HEK293 (cell line): ENCODE data around the gene BNC1.

Source experiments
- GLI2 ChIP-seq: fragments of 450-650 bp; formaldehyde crosslinking; IDR thresholded peaks from 2 replicates; pipeline ENCODE4; 2017; ENCODE audit warnings: missing biosample characterization, missing genetic modification characterization, low read depth, borderline replicate concordance
- RBAK ChIP-seq: fragments of 450-650 bp; formaldehyde crosslinking; IDR thresholded peaks from 2 replicates; pipeline ENCODE4 v1.5.1; 2016; ENCODE audit warnings: missing biosample characterization, missing genetic modification characterization
- YY1 ChIP-seq: fragments of 450-650 bp; formaldehyde crosslinking; IDR thresholded peaks from 2 replicates; pipeline ENCODE4 v1.5.1; 2018; ENCODE audit warnings: missing biosample characterization, missing genetic modification characterization
- ZNF24 ChIP-seq: fragments of 450-650 bp; formaldehyde crosslinking; IDR thresholded peaks from 2 replicates; pipeline ENCODE4 v1.5.1; 2016; ENCODE audit warnings: missing biosample characterization, missing genetic modification characterization
- ZNF274 ChIP-seq, 2 experiments: fragments of 200-500 bp in 1 of 2; fragments of 450-650 bp in 1 of 2; sonication (Bioruptor generic) in 1 of 2; formaldehyde crosslinking in 1 of 2; IDR thresholded peaks; 2 replicates each; pipeline versions ENCODE4 v1.5.1 to v1.6.1; 2014 to 2016; ENCODE audit warnings: borderline replicate concordance in 1 of 2, inconsistent platforms in 1 of 2, low read length in 1 of 2, missing biosample characterization in 1 of 2, missing genetic modification characterization in 1 of 2
- ZNF324 ChIP-seq: fragments of 450-650 bp; formaldehyde crosslinking; IDR thresholded peaks from 2 replicates; pipeline ENCODE4 v1.5.1; 2016; ENCODE audit warnings: missing biosample characterization, missing genetic modification characterization
- ZNF350 ChIP-seq: fragments of 450-650 bp; formaldehyde crosslinking; IDR thresholded peaks from 2 replicates; pipeline ENCODE4 v1.5.0; 2017; ENCODE audit warnings: missing biosample characterization, mild to moderate bottlenecking, missing genetic modification characterization
- ZNF362 ChIP-seq: fragments of 450-650 bp; formaldehyde crosslinking; IDR thresholded peaks from 2 replicates; pipeline ENCODE4 v1.5.1; 2016; ENCODE audit warnings: missing biosample characterization, missing genetic modification characterization
- ZNF830 ChIP-seq: fragments of 450-650 bp; IDR thresholded peaks from 2 replicates; pipeline ENCODE4 v1.5.0; 2018; ENCODE audit warnings: missing biosample characterization, missing genetic modification characterization, low read depth, mild to moderate bottlenecking, moderate library complexity
- ZXDB ChIP-seq: fragments of 450-650 bp; formaldehyde crosslinking; IDR thresholded peaks from 2 replicates; pipeline ENCODE4 v1.5.1; 2016; ENCODE audit warnings: missing biosample characterization, missing genetic modification characterization
- TF ChIP-seq, protein P1 (sequence below): fragments of 450-650 bp; formaldehyde crosslinking; IDR thresholded peaks from 2 replicates; pipeline ENCODE4 v1.5.1; 2016; ENCODE audit warnings: missing biosample characterization, missing genetic modification characterization
- TF ChIP-seq, protein P2 (sequence below): fragments of 450-650 bp; formaldehyde crosslinking; IDR thresholded peaks from 2 replicates; pipeline ENCODE4 v1.5.1; 2016; ENCODE audit warnings: missing biosample characterization, missing genetic modification characterization, borderline replicate concordance

DNA sequence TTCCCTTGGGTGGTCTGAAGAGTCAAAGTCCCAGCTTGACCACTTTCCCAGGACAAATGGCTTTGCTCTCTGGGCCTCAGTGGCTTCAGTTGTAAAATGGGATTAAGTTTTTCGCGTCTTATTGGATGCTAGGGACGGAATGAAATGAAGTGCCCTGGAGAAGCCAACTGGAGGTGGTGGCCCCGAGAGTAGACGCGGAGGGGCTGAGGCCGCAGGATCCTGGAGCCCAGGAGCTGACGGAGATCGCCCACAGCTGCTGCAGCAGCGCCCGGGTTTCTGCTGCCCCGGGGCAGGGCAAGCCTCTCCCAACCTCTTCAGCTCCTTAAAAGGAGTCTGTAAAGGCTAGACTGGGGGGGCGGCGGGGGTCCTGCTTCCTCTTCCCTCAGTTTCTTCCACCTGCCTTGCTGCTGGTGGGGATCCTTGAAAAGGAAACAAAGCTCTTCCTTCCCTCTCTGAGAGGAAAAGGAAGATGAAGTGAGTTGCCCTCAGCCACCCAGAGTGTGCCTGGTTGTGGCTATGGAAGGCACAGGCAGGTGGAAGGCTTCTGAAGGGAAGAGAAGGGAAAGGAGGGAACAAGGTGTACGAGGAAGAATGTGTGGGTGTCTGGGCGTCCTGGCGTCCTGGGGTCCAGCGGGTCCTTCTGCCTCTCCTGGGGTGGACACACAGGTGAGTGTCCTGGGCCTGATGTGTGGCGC is 967 bp upstream of the BNC1 start:
- TF ChIP-seq, protein P1, sequence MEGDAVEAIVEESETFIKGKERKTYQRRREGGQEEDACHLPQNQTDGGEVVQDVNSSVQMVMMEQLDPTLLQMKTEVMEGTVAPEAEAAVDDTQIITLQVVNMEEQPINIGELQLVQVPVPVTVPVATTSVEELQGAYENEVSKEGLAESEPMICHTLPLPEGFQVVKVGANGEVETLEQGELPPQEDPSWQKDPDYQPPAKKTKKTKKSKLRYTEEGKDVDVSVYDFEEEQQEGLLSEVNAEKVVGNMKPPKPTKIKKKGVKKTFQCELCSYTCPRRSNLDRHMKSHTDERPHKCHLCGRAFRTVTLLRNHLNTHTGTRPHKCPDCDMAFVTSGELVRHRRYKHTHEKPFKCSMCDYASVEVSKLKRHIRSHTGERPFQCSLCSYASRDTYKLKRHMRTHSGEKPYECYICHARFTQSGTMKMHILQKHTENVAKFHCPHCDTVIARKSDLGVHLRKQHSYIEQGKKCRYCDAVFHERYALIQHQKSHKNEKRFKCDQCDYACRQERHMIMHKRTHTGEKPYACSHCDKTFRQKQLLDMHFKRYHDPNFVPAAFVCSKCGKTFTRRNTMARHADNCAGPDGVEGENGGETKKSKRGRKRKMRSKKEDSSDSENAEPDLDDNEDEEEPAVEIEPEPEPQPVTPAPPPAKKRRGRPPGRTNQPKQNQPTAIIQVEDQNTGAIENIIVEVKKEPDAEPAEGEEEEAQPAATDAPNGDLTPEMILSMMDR (tag by site-specific recombination) = no peak
- TF ChIP-seq YY1 (tag by site-specific recombination) (no peak), ZNF324 (tag by site-specific recombination) (no peak), ZNF24 (tag by site-specific recombination) (no peak), ZNF362 (no peak), ZNF830 (tag by site-specific recombination) (no peak), ZXDB (tag by site-specific recombination) (no peak), RBAK (tag by site-specific recombination) (no peak), ZNF274 (IDR thresholded peaks at IDR 0.05; ENCODE audit: low read length) (no peak), ZNF274 (tag by site-specific recombination; IDR thresholded peaks at IDR 0.05; ENCODE audit: borderline replicate concordance) (no peak), GLI2 (tag by site-specific recombination) (no peak), ZNF350 (tag by site-specific recombination) (no peak)
- TF ChIP-seq, protein P2, sequence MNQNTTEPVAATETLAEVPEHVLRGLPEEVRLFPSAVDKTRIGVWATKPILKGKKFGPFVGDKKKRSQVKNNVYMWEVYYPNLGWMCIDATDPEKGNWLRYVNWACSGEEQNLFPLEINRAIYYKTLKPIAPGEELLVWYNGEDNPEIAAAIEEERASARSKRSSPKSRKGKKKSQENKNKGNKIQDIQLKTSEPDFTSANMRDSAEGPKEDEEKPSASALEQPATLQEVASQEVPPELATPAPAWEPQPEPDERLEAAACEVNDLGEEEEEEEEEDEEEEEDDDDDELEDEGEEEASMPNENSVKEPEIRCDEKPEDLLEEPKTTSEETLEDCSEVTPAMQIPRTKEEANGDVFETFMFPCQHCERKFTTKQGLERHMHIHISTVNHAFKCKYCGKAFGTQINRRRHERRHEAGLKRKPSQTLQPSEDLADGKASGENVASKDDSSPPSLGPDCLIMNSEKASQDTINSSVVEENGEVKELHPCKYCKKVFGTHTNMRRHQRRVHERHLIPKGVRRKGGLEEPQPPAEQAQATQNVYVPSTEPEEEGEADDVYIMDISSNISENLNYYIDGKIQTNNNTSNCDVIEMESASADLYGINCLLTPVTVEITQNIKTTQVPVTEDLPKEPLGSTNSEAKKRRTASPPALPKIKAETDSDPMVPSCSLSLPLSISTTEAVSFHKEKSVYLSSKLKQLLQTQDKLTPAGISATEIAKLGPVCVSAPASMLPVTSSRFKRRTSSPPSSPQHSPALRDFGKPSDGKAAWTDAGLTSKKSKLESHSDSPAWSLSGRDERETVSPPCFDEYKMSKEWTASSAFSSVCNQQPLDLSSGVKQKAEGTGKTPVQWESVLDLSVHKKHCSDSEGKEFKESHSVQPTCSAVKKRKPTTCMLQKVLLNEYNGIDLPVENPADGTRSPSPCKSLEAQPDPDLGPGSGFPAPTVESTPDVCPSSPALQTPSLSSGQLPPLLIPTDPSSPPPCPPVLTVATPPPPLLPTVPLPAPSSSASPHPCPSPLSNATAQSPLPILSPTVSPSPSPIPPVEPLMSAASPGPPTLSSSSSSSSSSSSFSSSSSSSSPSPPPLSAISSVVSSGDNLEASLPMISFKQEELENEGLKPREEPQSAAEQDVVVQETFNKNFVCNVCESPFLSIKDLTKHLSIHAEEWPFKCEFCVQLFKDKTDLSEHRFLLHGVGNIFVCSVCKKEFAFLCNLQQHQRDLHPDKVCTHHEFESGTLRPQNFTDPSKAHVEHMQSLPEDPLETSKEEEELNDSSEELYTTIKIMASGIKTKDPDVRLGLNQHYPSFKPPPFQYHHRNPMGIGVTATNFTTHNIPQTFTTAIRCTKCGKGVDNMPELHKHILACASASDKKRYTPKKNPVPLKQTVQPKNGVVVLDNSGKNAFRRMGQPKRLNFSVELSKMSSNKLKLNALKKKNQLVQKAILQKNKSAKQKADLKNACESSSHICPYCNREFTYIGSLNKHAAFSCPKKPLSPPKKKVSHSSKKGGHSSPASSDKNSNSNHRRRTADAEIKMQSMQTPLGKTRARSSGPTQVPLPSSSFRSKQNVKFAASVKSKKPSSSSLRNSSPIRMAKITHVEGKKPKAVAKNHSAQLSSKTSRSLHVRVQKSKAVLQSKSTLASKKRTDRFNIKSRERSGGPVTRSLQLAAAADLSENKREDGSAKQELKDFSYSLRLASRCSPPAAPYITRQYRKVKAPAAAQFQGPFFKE = no peak
